EH (cell line): ENCODE results near the gene PCNA.

ENCODE experiments used
- DNase-seq: peaks from one replicate; pipeline ENCODE4 v3.0.0-alpha.2; 2015; ENCODE audit warnings: low read depth

PCNA gene

GRCh38 chr20:5065166-5065878, 54.4 kb downstream of the PCNA start:
- peak; percentile 63 for DNase-seq
